Motor neuron (in vitro differentiated cells): Measurements from ENCODE around the gene COL19A1. TPM values are rescaled to one million over a fixed set of nuclear protein-coding genes. Genes with fewer than 3 reads are reported as not detected.
A peak's percentile ranks its signal among the peaks of the same experiment; 100 is the strongest.

Source experiments
- ATAC-seq, 8 experiments: fragments of 200-7000 bp; cut with Tn5 transposase; replicated peaks in 6 of 8; 2 replicates each; pipeline ENCODE4 v1.8.0; 2021; ENCODE audit warnings: mild to moderate bottlenecking in 8 of 8, moderate library complexity in 8 of 8
- H3K27ac ChIP-seq, 2 donors: fragments of 250-450 bp; sonication (Bioruptor Pico); 2 replicates each; pipeline ENCODE4 v1.9.0; 2021; ENCODE audit warnings: antibody characterized with exemption in 2 of 2, mild to moderate bottlenecking in 2 of 2, moderate library complexity in 1 of 2
- H3K4me1 ChIP-seq, 2 donors: fragments of 250-450 bp; sonication (Bioruptor Pico); replicated peaks in 1 of 2; 2 replicates each; pipeline ENCODE4 v1.6.1; 2021; ENCODE audit warnings: antibody characterized with exemption in 2 of 2, mild to moderate bottlenecking in 2 of 2, moderate library complexity in 1 of 2
- H3K4me3 ChIP-seq, 5 donors: fragments of 250-450 bp; sonication (Bioruptor Pico); 2 replicates each; pipeline ENCODE4 v1.9.0; 2021; ENCODE audit warnings: antibody characterized with exemption in 5 of 5, mild to moderate bottlenecking in 5 of 5, moderate library complexity in 4 of 5
- WGBS, 10 experiments: fragments of 450-650 bp; shearing (Covaris generic); methylation state at CpG; one replicate each; pipeline ENCODE4 v1.0.0; 2022; 5-methylcytosine and 5-hydroxymethylcytosine counted together
- in situ Hi-C, 9 experiments: fragments of 400-800 bp; cut with MboI; loops; one replicate each; pipeline ENCODE4 v1.15.0; 2021; ENCODE audit warnings: low sequenced_read_pairs in 9 of 9, low pct_unique_long_range_greater_than_20kb in 2 of 9; ENCODE audit not compliant: unreplicated experiment in 9 of 9
- total RNA-seq, 8 experiments: library from RNA; unstranded; fragments of 300-600 nt; gene quantifications; 2 replicates each; pipeline versions ENCODE4 v1.2.3 to v1.2.4, GENCODE V29; 2022

Gene COL19A1
- total RNA-seq, 8 experiments from 2014 or later = 0.45 to 5.9 (median 0.92) TPM

GRCh38 chr6:70162972-70163371, 296.6 kb downstream of the COL19A1 start:
- WGBS, 10 experiments = 21 to 100% (median 89%) methylated on average over 1 to 3 of the region's 3 CpGs

GRCh38 chr6:70163795-70164194, 297.4 kb downstream of the COL19A1 start:
- H3K27ac ChIP-seq = no peak overlapping the region
- 0 to 100% (median 97%) methylated on average over 1 to 3 of the region's 3 CpGs; no CpG with 5 or more reads in 4 of the 10 experiments for WGBS, 10 experiments
- H3K4me3 ChIP-seq = no peak overlapping the region
- no peak for ATAC-seq
- in situ Hi-C loops = no loop called here
- peaks cover 3 to 6% of the 10 kb centered on the region in 2 donors for H3K4me1 ChIP-seq

More at GRCh38 chr6:70162972-70163371, 296.6 kb downstream of the COL19A1 start:
- Histone ChIP-seq H3K4me1 (peaks cover 3% of the 10 kb centered on the region in 2 donors), H3K27ac (no peak overlapping the region), H3K4me3 (no peak overlapping the region)
- in situ Hi-C loops = no loop called here
- ATAC-seq = no peak

- 5 to 100% (median 73%) methylated on average over 1 to 2 of the region's 2 CpGs for WGBS, 10 experiments
- no peak overlapping the region for H3K27ac ChIP-seq
Observed at GRCh38 chr6:70164556-70164955, 298.2 kb downstream of the COL19A1 start.

GRCh38 chr6:70166088-70166958, 300.0 kb downstream of the COL19A1 start:
- no peak overlapping the region for H3K27ac ChIP-seq
- ATAC-seq = peak; percentile 71 to 97 (median 82)
- WGBS, 10 experiments = 7 to 66% (median 23%) methylated on average over 3 to 24 of the region's 24 CpGs
- in situ Hi-C loops = no loop called here
- H3K4me1 ChIP-seq = peaks cover 3 to 11% of the 10 kb centered on the region in 2 donors
- H3K4me3 ChIP-seq = no peak overlapping the region

More at GRCh38 chr6:70164556-70164955, 298.2 kb downstream of the COL19A1 start:
- ATAC-seq = peak in 4 of 8 experiments; percentile 21 to 48 (median 36)
- in situ Hi-C loops = no loop called here
- Histone ChIP-seq H3K4me3 (no peak overlapping the region), H3K4me1 (peaks cover 3 to 11% of the 10 kb centered on the region in 2 donors)

GRCh38 chr6:70168681-70169377, 302.5 kb downstream of the COL19A1 start:
- H3K27ac ChIP-seq = no peak overlapping the region
- WGBS, 10 experiments = 29 to 94% (median 65%) methylated on average over 2 to 5 of the region's 5 CpGs
- in situ Hi-C loops = no loop called here
- peaks cover 3 to 11% of the 10 kb centered on the region in 2 donors for H3K4me1 ChIP-seq
- peak in 5 of 8 experiments; percentile 70 to 87 (median 84) for ATAC-seq
- H3K4me3 ChIP-seq = no peak overlapping the region

- ATAC-seq = peak in 1 of 8 experiments; percentile 15
- Histone ChIP-seq H3K4me3 (no peak overlapping the region), H3K4me1 (peaks cover 0 to 8% of the 10 kb centered on the region in 2 donors), H3K27ac (no peak overlapping the region)
- in situ Hi-C loops = no loop called here
Observed at GRCh38 chr6:70171236-70171635, 304.9 kb downstream of the COL19A1 start.

GRCh38 chr6:70172252-70172651, 305.9 kb downstream of the COL19A1 start:
- in situ Hi-C loops = no loop called here

GRCh38 chr6:70175770-70176169, 309.4 kb downstream of the COL19A1 start:
- no peak for ATAC-seq
- in situ Hi-C loops = no loop called here
- Histone ChIP-seq H3K4me3 (no peak overlapping the region), H3K27ac (no peak overlapping the region), H3K4me1 (peaks cover 0 to 7% of the 10 kb centered on the region in 2 donors)
- WGBS, 10 experiments = 22 to 100% (median 65%) methylated on average over 1 to 2 of the region's 2 CpGs

More at GRCh38 chr6:70172252-70172651, 305.9 kb downstream of the COL19A1 start:
- 0 to 92% (median 69%) methylated on average over 1 to 2 of the region's 2 CpGs; no CpG with 5 or more reads in 2 of the 10 experiments for WGBS, 10 experiments
- ATAC-seq = no peak
- H3K4me3 ChIP-seq = no peak overlapping the region
- H3K4me1 ChIP-seq = peaks cover 0 to 11% of the 10 kb centered on the region in 2 donors
- no peak overlapping the region for H3K27ac ChIP-seq

GRCh38 chr6:70176842-70177550, 310.6 kb downstream of the COL19A1 start:
- in situ Hi-C loops = no loop called here
- WGBS, 10 experiments = 40 to 83% (median 70%) methylated on average over 1 to 3 of the region's 3 CpGs; no CpG with 5 or more reads in 1 of the 10 experiments
- peak in 5 of 8 experiments; percentile 68 to 93 (median 80) for ATAC-seq
- H3K4me3 ChIP-seq = no peak overlapping the region
- no peak overlapping the region for H3K27ac ChIP-seq
- H3K4me1 ChIP-seq = peaks cover 4 to 7% of the 10 kb centered on the region in 2 donors

GRCh38 chr6:70180183-70180900, 314.0 kb downstream of the COL19A1 start:
- Histone ChIP-seq H3K4me3 (no peak overlapping the region), H3K27ac (no peak overlapping the region), H3K4me1 (peaks cover 4 to 17% of the 10 kb centered on the region in 2 donors)
- WGBS, 10 experiments = 70 to 100% (median 100%) methylated on average over 1 to 2 of the region's 2 CpGs; no CpG with 5 or more reads in 5 of the 10 experiments
- in situ Hi-C loops = no loop called here
- peak in 1 of 8 experiments; percentile 12 for ATAC-seq

- ATAC-seq = peak in 5 of 8 experiments; percentile 27 to 84 (median 57)
- 0 to 60% (median 40%) methylated on average over 1 of the region's 1 CpG; no CpG with 5 or more reads in 4 of the 10 experiments for WGBS, 10 experiments
- H3K27ac ChIP-seq = no peak overlapping the region
- peaks cover 4 to 17% of the 10 kb centered on the region in 2 donors for H3K4me1 ChIP-seq
- in situ Hi-C loops = no loop called here
- no peak overlapping the region for H3K4me3 ChIP-seq
Observed at GRCh38 chr6:70180901-70181599, 314.7 kb downstream of the COL19A1 start.
